IMR-90 (cell line): Measurements from ENCODE around the gene ROR2. TPM values are rescaled to one million over a fixed set of nuclear protein-coding genes. Genes with fewer than 3 reads are reported as not detected.

Source experiments
- ATAC-seq: fragments of 200-7000 bp; cut with Tn5 transposase; 2 replicates; pipeline ENCODE4 v1.9.1; 2020; ENCODE audit warnings: low read depth, mild to moderate bottlenecking, moderate library complexity
- BruUV-seq: library from RNA; stranded (reverse); fragments of 400-500 nt; replicated peaks from 2 replicates; lab custom pipeline; 2021; lab: Mats Ljungman, UMichigan
- CTCF ChIA-PET: fragments of 300-600 bp; formaldehyde crosslinking; extraction: SDS; loops from one replicate; lab custom pipeline; 2021; ENCODE audit warnings: antibody characterized with exemption; lab: Yijun Ruan, JAX
- POLR2A ChIA-PET: fragments of 300-600 bp; sonication (Branson Sonifier 250); formaldehyde crosslinking; loops from one replicate; lab custom pipeline; 2022; ENCODE audit warnings: antibody characterized with exemption; ENCODE audit not compliant: unreplicated experiment; lab: Charles Lee
- DNase-seq: peaks from one replicate; pipeline ENCODE4 v3.0.0; 2013
- H2AFZ ChIP-seq: replicated peaks from 2 replicates; pipeline ENCODE3; 2013; ENCODE audit warnings: low read length, mild to moderate bottlenecking; ENCODE audit not compliant: poor library complexity
- H2AK5ac ChIP-seq: 2 replicates; pipeline ENCODE4 v1.6.1; 2013; ENCODE audit warnings: low read depth, low read length, inconsistent platforms
- H2AK9ac ChIP-seq: replicated peaks from 2 replicates; pipeline ENCODE3; 2013; ENCODE audit warnings: mild to moderate bottlenecking, low read depth, low read length, moderate library complexity; ENCODE audit not compliant: poor library complexity
- H2BK120ac ChIP-seq: 2 replicates; pipeline ENCODE4 v1.6.1; 2013; ENCODE audit warnings: low read depth, low read length, inconsistent platforms
- H2BK15ac ChIP-seq: 3 replicates; pipeline ENCODE4 v1.6.1; 2013; ENCODE audit warnings: low read depth, low read length, inconsistent platforms
- H2BK20ac ChIP-seq: 2 replicates; pipeline ENCODE4 v1.6.1; 2013; ENCODE audit warnings: low read depth, mild to moderate bottlenecking, inconsistent platforms, low read length, moderate library complexity
- H2BK5ac ChIP-seq: 2 replicates; pipeline ENCODE4 v1.6.1; 2013; ENCODE audit warnings: mild to moderate bottlenecking, low read depth, low read length, inconsistent platforms; ENCODE audit not compliant: poor library complexity, severe bottlenecking
- H3K14ac ChIP-seq: replicated peaks from 2 replicates; pipeline ENCODE4 v1.6.1; 2013; ENCODE audit warnings: low read depth, low read length, inconsistent platforms
- H3K18ac ChIP-seq: 2 replicates; pipeline ENCODE4 v1.6.1; 2013; ENCODE audit warnings: low read depth, low read length, control low read depth
- H3K23ac ChIP-seq: 2 replicates; pipeline ENCODE4 v1.6.1; 2013; ENCODE audit warnings: low read depth, low read length, inconsistent platforms
- H3K27ac ChIP-seq: 2 replicates; pipeline ENCODE4 v1.5.1; 2013; ENCODE audit warnings: mild to moderate bottlenecking, control low read depth, low read length; ENCODE audit not compliant: insufficient read depth
- H3K27me3 ChIP-seq: 2 replicates; pipeline ENCODE4 v1.6.1; 2013; ENCODE audit warnings: low read length; ENCODE audit not compliant: control insufficient read depth, insufficient read depth
- H3K36me3 ChIP-seq: 2 replicates; pipeline ENCODE4 v1.6.1; 2013; ENCODE audit warnings: low read length, mixed read lengths; ENCODE audit not compliant: control insufficient read depth, insufficient read depth
- H3K4ac ChIP-seq: 2 replicates; pipeline ENCODE4 v1.6.1; 2013; ENCODE audit warnings: low read depth, low read length, inconsistent platforms
- H3K4me1 ChIP-seq: 2 replicates; pipeline ENCODE4 v1.6.1; 2013; ENCODE audit warnings: low read length, mixed read lengths; ENCODE audit not compliant: control insufficient read depth, insufficient read depth
- H3K4me2 ChIP-seq: 2 replicates; pipeline ENCODE4 v1.6.1; 2013; ENCODE audit warnings: low read depth, mild to moderate bottlenecking, control low read depth, low read length, moderate library complexity
- H3K4me3 ChIP-seq: 2 replicates; pipeline ENCODE4 v1.5.1; 2013; ENCODE audit warnings: low read depth, mild to moderate bottlenecking, control low read depth, low read length, moderate library complexity; ENCODE audit not compliant: insufficient read depth
- H3K56ac ChIP-seq: 2 replicates; pipeline ENCODE4 v1.6.1; 2013; ENCODE audit warnings: low read length, inconsistent platforms; ENCODE audit not compliant: insufficient read depth; ENCODE audit errors: extremely low read depth
- H3K79me1 ChIP-seq, 2 experiments: 2 replicates each; pipeline ENCODE4 v1.6.1; 2013; ENCODE audit warnings: low read length in 2 of 2, inconsistent platforms in 1 of 2, low read depth in 1 of 2
- H3K9ac ChIP-seq: 2 replicates; pipeline ENCODE4 v1.6.1; 2013; ENCODE audit warnings: low read depth, low read length, control low read depth
- H3K9me1 ChIP-seq: 2 replicates; pipeline ENCODE4 v1.6.1; 2013; ENCODE audit warnings: low read length, inconsistent platforms; ENCODE audit not compliant: insufficient read depth
- H3K9me3 ChIP-seq: 2 replicates; pipeline ENCODE4 v1.6.1; 2013; ENCODE audit warnings: low read length; ENCODE audit not compliant: control insufficient read depth, insufficient read depth
- H4K20me1 ChIP-seq: 2 replicates; pipeline ENCODE4 v1.6.1; 2013; ENCODE audit warnings: low read length, inconsistent platforms; ENCODE audit not compliant: insufficient read depth
- H4K5ac ChIP-seq: 2 replicates; pipeline ENCODE4 v1.6.1; 2013; ENCODE audit warnings: mild to moderate bottlenecking, low read depth, low read length, control low read depth
- H4K8ac ChIP-seq, 2 experiments: 2 replicates each; pipeline ENCODE4 v1.6.1; 2013; ENCODE audit warnings: low read depth in 2 of 2, low read length in 2 of 2, control low read depth in 1 of 2, inconsistent platforms in 1 of 2
- H4K91ac ChIP-seq: 2 replicates; pipeline ENCODE4 v1.6.1; 2013; ENCODE audit warnings: low read depth, low read length, inconsistent platforms; ENCODE audit not compliant: insufficient read depth
- CEBPB ChIP-seq: IDR thresholded peaks from 2 replicates; pipeline ENCODE4 v1.6.1; 2012; ENCODE audit warnings: low read depth, low read length, improper control_type of control experiment
- CTCF ChIP-seq: conservative IDR thresholded peaks from 2 replicates; pipeline ENCODE4 v1.5.1; 2012; ENCODE audit warnings: mild to moderate bottlenecking, low read depth, low read length, improper control_type of control experiment
- MAZ ChIP-seq: IDR thresholded peaks from 2 replicates; pipeline ENCODE4 v1.6.1; 2012; ENCODE audit warnings: low read depth, mild to moderate bottlenecking, low read length, improper control_type of control experiment, moderate library complexity, borderline replicate concordance
- NFE2L2 ChIP-seq: fragments of 150-350 bp; IDR thresholded peaks from 2 replicates; pipeline ENCODE4 v1.6.1; 2016; ENCODE audit warnings: low read depth, mild to moderate bottlenecking, low read length
- POLR2A ChIP-seq: IDR thresholded peaks from 2 replicates; pipeline ENCODE4 v1.6.1; 2012; ENCODE audit warnings: mild to moderate bottlenecking, low read depth, low read length
- RCOR1 ChIP-seq: IDR thresholded peaks from 2 replicates; pipeline ENCODE4 v1.6.1; 2012; ENCODE audit warnings: mild to moderate bottlenecking, low read length, improper control_type of control experiment; ENCODE audit not compliant: insufficient replicate concordance
- RFX5 ChIP-seq: IDR thresholded peaks from 2 replicates; pipeline ENCODE4 v1.8.0; 2012; ENCODE audit warnings: low read depth, mild to moderate bottlenecking, low read length, moderate library complexity
- SMC3 ChIP-seq: fragments of 150-350 bp; IDR thresholded peaks from 2 replicates; pipeline ENCODE4 v1.6.1; 2016; ENCODE audit warnings: low read depth, mild to moderate bottlenecking, antibody characterized with exemption, low read length, moderate library complexity
- WGBS, 2 experiments: methylation state at CpG; one replicate each; pipeline versions ENCODE4 v1.1.5 to v1.1.7; 2013; ENCODE audit warnings: missing lambda C conversion rate in 2 of 2; ENCODE audit not compliant: insufficient read length in 1 of 2; ENCODE audit errors: extremely low coverage in 2 of 2; 5-methylcytosine and 5-hydroxymethylcytosine counted together
- dilution Hi-C: fragments of 300-500 bp; cut with HindIII; formaldehyde crosslinking; loops from one replicate; pipeline ENCODE4 v1.14.3; 2018; ENCODE audit warnings: low sequenced_read_pairs; ENCODE audit not compliant: unreplicated experiment
- in situ Hi-C: fragments of 300-500 bp; cut with MboI; formaldehyde crosslinking; loops from 3 replicates; pipeline ENCODE4 v1.14.3; 2019; ENCODE audit warnings: low sequenced_read_pairs, inconsistent platforms, mixed read lengths
- intact Hi-C: fragments of 100-400 bp; cut with micrococcal nuclease; formaldehyde crosslinking; loops from 2 replicates; pipeline ENCODE4 v1.10.0; 2022
- polyA plus RNA-seq, 3 experiments: library from polyadenylated mRNA; depleted of rRNA; stranded (reverse); fragments of >200 nt; gene quantifications; 2 replicates each; pipeline ENCODE4 v1.2.3, GENCODE V29; 2012; ENCODE audit warnings: low replicate concordance in 1 of 3
- total RNA-seq: library from RNA; depleted of rRNA; stranded (reverse); fragments of >200 nt; gene quantifications from 2 replicates; pipeline ENCODE4 v1.2.3, GENCODE V29; 2012
- TF ChIP-seq, protein P1 (sequence below): fragments of 150-350 bp; IDR thresholded peaks from 2 replicates; pipeline ENCODE4 v1.6.1; 2016; ENCODE audit warnings: low read depth, mild to moderate bottlenecking, low read length, moderate library complexity, borderline replicate concordance

Gene ROR2
- total and polyA plus RNA-seq, 2 of the 4 experiments (the other 2 are of a cell fraction) = 2.3 to 4.8 TPM

DNA sequence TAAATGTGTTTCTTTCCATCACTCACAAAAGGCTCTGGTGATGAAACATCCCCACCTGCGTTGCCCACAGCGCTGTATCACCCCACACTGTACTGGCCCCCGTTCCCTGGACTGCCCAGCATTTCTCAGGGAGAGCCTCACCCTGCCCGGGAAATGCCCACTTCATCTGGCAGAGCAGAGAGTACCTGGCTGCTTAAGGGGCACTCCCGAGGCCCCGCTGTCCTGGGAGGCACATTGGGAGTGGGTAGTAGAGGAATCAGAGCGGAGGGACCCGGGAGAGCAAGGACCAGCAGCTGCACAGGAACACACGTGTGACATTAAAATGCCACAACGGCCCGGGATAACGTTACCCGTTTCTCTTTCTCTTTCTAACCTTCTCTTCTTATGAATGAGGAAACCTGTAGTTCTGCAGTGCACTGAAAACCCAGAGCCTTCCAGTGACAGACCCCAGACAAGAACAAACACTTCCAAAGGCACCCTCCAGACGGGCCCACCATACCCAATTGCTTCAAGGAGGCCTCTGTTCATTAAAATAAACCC is 110.0 kb downstream of the ROR2 start:
- no peak overlapping the region for H3K9ac ChIP-seq
- dilution Hi-C loops (no loop called here), in situ Hi-C loops (no loop called here), intact Hi-C loops (no loop called here)
- H4K5ac ChIP-seq = no peak overlapping the region
- no peak overlapping the region for H2AK5ac ChIP-seq
- no peak for ATAC-seq
- peaks cover 0 to 3% of the 10 kb centered on the region in 2 experiments; a peak in 1 of 4 replicates for H3K79me1 ChIP-seq
- H3K9me3 ChIP-seq = no peaks in the 10 kb centered on the region
- H2BK120ac ChIP-seq = no peak overlapping the region
- no peaks in the 10 kb centered on the region; the same call in 1 of the 2 replicates for H3K27me3 ChIP-seq
- no peak overlapping the region for H3K4me2 ChIP-seq
- no peak overlapping the region for H3K18ac ChIP-seq
- H3K4ac ChIP-seq = no peak overlapping the region
- no peak overlapping the region for H3K23ac ChIP-seq
- no peak overlapping the region for H2AFZ ChIP-seq
- no peaks in the 10 kb centered on the region for H3K36me3 ChIP-seq
- no peak for DNase-seq
- no peak overlapping the region for H4K91ac ChIP-seq
- H3K27ac ChIP-seq = no peak overlapping the region
- no TSS peak for BruUV-seq
- no peak overlapping the region for H3K4me3 ChIP-seq
- WGBS, 2 experiments = 100% methylated on average over 3 of the region's 14 CpGs; no CpG with 5 or more reads in 1 of the 2 experiments
- no peak overlapping the region for H2BK5ac ChIP-seq
- no peaks in the 10 kb centered on the region; the same call in 1 of the 2 replicates for H3K9me1 ChIP-seq
- no peak for TF ChIP-seq SMC3
- TF ChIP-seq, protein P1, sequence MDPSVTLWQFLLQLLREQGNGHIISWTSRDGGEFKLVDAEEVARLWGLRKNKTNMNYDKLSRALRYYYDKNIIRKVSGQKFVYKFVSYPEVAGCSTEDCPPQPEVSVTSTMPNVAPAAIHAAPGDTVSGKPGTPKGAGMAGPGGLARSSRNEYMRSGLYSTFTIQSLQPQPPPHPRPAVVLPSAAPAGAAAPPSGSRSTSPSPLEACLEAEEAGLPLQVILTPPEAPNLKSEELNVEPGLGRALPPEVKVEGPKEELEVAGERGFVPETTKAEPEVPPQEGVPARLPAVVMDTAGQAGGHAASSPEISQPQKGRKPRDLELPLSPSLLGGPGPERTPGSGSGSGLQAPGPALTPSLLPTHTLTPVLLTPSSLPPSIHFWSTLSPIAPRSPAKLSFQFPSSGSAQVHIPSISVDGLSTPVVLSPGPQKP = no peak
- no peak for TF ChIP-seq NFE2L2
- TF ChIP-seq CEBPB = no peak
- TF ChIP-seq CTCF = no peak
- TF ChIP-seq MAZ = no peak
- TF ChIP-seq RFX5 = no peak
- no peak for TF ChIP-seq POLR2A
- no peak for TF ChIP-seq RCOR1
- H3K14ac ChIP-seq = no peak overlapping the region
- H2BK20ac ChIP-seq = no peak overlapping the region
- ChIA-PET POLR2A (no interaction called here), CTCF (no interaction called here)
- no peak overlapping the region for H2BK15ac ChIP-seq
- H3K4me1 ChIP-seq = peaks cover 23% of the 10 kb centered on the region; the same call in 1 of the 2 replicates
- no peak overlapping the region for H2AK9ac ChIP-seq
- H3K56ac ChIP-seq = no peak overlapping the region
- H4K8ac ChIP-seq = no peak overlapping the region
- H4K20me1 ChIP-seq = peaks cover 8% of the 10 kb centered on the region; the same call in 1 of the 2 replicates
